GM19238 (cell line): ENCODE measurements around the gene RTEL1.
"Not testable (repeated sequence)": the region's sequence is repeated elsewhere in the genome, so short reads cannot be mapped to it uniquely, and the experiment has no call there.

Experiments used
- DNase-seq: peaks from one replicate; pipeline ENCODE4 v3.0.0; 2011; ENCODE audit warnings: low spot score; ENCODE audit not compliant: insufficient read length

Gene RTEL1

GRCh38 chr20:63652192-63652980 lies 5.7 kb upstream of the RTEL1 start:
- no peak for DNase-seq

GRCh38 chr20:63653041-63653973 lies 4.8 kb upstream of the RTEL1 start, which contains the start of gene STMN3:
Gene STMN3 (minus strand): TSS chr20:63653424. CDS start chr20:63653345, 79 bp downstream.
- DNase-seq, result peak; percentile 59

- no peak for DNase-seq
Measured at GRCh38 chr20:63653974-63654668, 4.0 kb upstream of the RTEL1 start.

DNA sequence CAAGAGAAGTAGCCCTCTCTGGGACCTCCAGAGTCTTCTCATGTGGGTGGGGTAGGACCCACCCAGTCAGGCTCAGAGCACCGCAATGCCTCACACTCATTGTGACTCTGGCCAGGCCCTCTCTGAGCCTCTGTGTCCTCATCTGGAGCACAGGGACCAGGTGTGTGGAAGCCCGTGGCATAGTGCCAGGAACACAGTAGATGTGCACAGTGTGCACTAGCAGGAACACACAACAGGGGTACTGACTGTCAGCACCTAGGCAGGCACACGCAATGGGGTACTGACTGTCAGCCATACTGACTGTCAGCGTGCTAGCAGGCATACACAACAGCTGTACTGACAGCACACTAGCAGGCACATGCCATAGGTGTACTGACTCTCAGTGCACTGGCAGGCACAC lies 2.9 kb upstream of the RTEL1 start:
- no peak for DNase-seq

- DNase-seq, result no peak
Measured at GRCh38 chr20:63656451-63656850, 1.7 kb upstream of the RTEL1 start.

DNA sequence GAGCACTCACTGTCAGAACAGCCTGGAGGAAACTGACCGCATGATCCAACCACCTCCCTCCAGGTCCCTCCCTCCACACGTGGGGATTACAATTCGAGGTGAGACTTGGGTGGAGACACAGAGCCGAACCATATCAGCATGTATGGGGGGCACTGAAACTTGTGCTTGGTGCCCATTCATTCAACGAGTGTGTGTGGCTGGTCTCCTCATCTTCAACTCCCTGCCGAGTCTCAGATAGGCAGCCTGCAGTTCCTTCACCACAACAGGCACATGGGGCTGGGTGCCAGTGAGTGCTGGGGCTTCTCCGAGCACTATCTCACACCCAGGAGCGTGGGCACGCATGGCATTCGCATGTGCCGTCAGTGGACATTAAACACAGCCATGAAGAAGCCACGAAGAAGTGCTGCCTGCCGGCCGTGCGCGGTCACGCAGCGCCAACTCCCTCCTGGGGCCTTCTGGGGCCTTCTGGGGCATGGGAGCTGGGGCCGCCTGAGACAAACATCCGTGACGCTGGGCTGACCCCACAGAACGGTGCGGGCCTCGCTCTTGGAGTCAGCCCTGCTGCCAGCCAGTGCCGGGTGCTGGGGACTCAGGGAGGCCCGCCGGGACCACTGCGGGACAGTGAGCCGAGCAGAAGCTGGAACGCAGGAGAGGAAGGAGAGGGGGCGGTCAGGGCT lies 714 bp upstream of the RTEL1 start:
- DNase-seq, result no peak

- no peak for DNase-seq
Measured at GRCh38 chr20:63658749-63659187, 656 bp downstream of the RTEL1 start.

- no peak for DNase-seq
Measured at GRCh38 chr20:63659370-63659769, 1.3 kb downstream of the RTEL1 start.

DNA sequence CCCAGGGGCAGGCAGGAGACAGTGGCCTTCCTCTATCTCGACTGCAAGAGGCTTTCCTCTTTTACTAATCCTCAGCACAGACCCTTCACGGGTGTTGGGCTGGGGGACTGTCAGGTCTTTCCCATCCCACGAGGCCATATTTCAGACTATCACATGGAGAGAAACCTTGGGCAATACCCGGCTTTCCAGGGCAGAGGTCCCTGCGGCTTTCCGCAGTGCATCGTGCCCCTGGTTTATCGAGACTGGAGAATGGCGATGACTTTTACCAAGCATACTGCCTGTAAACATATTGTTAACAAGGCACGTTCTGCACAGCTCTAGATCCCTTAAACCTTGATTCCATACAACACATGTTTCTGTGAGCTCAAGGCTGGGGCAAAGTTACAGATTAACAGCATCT lies 2.1 kb downstream of the RTEL1 start:
- not testable (repeated sequence) for DNase-seq

- no peak for DNase-seq
Measured at GRCh38 chr20:63660622-63661021, 2.5 kb downstream of the RTEL1 start.

DNA sequence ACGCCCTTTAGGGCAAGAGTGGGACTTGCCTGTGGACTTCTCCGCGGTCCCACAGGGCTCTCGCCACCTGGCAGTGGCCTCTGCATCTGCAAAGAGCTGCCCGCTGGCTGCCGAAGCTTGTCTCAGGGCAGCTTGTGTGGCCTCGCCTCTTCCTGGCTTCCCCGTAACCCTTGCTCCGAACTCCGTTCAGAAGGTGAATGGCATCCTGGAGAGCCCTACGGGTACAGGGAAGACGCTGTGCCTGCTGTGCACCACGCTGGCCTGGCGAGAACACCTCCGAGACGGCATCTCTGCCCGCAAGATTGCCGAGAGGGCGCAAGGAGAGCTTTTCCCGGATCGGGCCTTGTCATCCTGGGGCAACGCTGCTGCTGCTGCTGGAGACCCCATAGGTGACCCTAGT lies 3.0 kb downstream of the RTEL1 start:
- no peak for DNase-seq

GRCh38 chr20:63661959-63662812 lies 4.1 kb downstream of the RTEL1 start:
- no peak for DNase-seq

DNA sequence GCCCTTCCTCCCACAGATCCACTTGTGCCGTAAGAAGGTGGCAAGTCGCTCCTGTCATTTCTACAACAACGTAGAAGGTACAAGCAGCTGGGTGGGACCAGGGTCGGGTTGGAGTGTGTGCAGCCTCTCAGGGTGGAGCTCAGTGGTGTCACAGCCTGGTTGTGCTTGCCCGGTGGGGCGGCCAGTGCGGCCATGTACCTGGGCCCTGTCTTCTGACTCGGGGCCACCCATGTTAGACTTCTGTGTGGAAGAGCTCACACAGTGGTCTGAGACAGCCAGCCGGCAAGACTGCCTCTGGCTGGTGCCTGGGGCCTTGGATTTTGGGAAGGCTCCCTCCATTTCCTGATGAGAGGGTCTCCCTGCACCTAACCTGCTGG lies 4.7 kb downstream of the RTEL1 start:
- no peak for DNase-seq

GRCh38 chr20:63663332-63664066 lies 5.4 kb downstream of the RTEL1 start:
- no peak for DNase-seq

- no peak for DNase-seq
Measured at GRCh38 chr20:63664143-63664851, 6.2 kb downstream of the RTEL1 start.

- no peak for DNase-seq
Measured at GRCh38 chr20:63664861-63665594, 6.9 kb downstream of the RTEL1 start.

- DNase-seq, result no peak
Measured at GRCh38 chr20:63665708-63666107, 7.6 kb downstream of the RTEL1 start.

GRCh38 chr20:63667858-63668257 lies 9.7 kb downstream of the RTEL1 start:
- DNase-seq, result no peak
